Naive thymus-derived CD4-positive, alpha-beta T cell (primary cell): ENCODE data around the gene DCXR. TPM values are rescaled to one million over a fixed set of nuclear protein-coding genes. Genes with fewer than 3 reads are reported as not detected.

Experiments
- ATAC-seq: fragments of 150-1000 bp; cut with Tn5 transposase; 2 replicates; pipeline ENCODE4 v1.10.0; 2021; ENCODE audit warnings: mild to moderate bottlenecking, moderate library complexity
- CTCF ChIA-PET: fragments of 350-600 bp; sonication (Branson Sonifier 250); formaldehyde crosslinking; loops from one replicate; lab custom pipeline; 2021; ENCODE audit warnings: antibody characterized with exemption; lab: Charles Lee
- POLR2A ChIA-PET: fragments of 350-600 bp; sonication (Branson Sonifier 250); formaldehyde crosslinking; loops from one replicate; lab custom pipeline; 2021; ENCODE audit warnings: antibody characterized with exemption, inconsistent platforms; lab: Charles Lee
- DNase-seq, 9 donors: peaks; one replicate each; pipeline versions ENCODE4 v3.0.0 to v3.0.0-alpha.2; 2020 to 2022; ENCODE audit warnings: mixed read lengths in 1 of 9
- H3K27ac ChIP-seq: one replicate; pipeline ENCODE4 v1.7.0; 2013; ENCODE audit warnings: mild to moderate bottlenecking, low read depth, low read length, moderate library complexity
- H3K27me3 ChIP-seq, 2 donors: one replicate each; pipeline ENCODE4 v1.7.0; 2013; ENCODE audit warnings: low read length in 2 of 2, mild to moderate bottlenecking in 2 of 2, moderate library complexity in 2 of 2; ENCODE audit not compliant: control insufficient read depth in 2 of 2, insufficient read depth in 2 of 2
- H3K36me3 ChIP-seq, 3 experiments: 1 replicate in 2 of 3; 2 replicates in 1 of 3; pipeline ENCODE4 v1.7.0; 2013; ENCODE audit warnings: low read length in 3 of 3, mild to moderate bottlenecking in 3 of 3, moderate library complexity in 1 of 3; ENCODE audit not compliant: insufficient read depth in 3 of 3, control insufficient read depth in 2 of 3
- H3K4me1 ChIP-seq, 2 donors: one replicate each; pipeline ENCODE4 v1.7.0; 2013; ENCODE audit warnings: low read length in 2 of 2, mild to moderate bottlenecking in 2 of 2, moderate library complexity in 1 of 2; ENCODE audit not compliant: control insufficient read depth in 2 of 2, insufficient read depth in 2 of 2
- H3K4me3 ChIP-seq: 2 replicates; pipeline ENCODE4 v1.7.0; 2013; ENCODE audit warnings: mild to moderate bottlenecking, low read length
- H3K9me3 ChIP-seq, 3 experiments: 1 replicate in 2 of 3; 2 replicates in 1 of 3; pipeline ENCODE4 v1.7.0; 2013; ENCODE audit warnings: low read length in 3 of 3; ENCODE audit not compliant: control insufficient read depth in 2 of 3
- H3K27ac Mint-ChIP-seq, 9 donors: one replicate each; pipeline ENCODE4 v1.8.0; 2020 to 2022; ENCODE audit warnings: mixed read lengths in 9 of 9, mild to moderate bottlenecking in 8 of 9, moderate library complexity in 5 of 9, inconsistent platforms in 2 of 9
- H3K27me3 Mint-ChIP-seq, 5 donors: one replicate each; pipeline ENCODE4 v1.8.0; 2021 to 2022; ENCODE audit warnings: mixed read lengths in 5 of 5, mild to moderate bottlenecking in 1 of 5
- H3K36me3 Mint-ChIP-seq, 5 donors: one replicate each; pipeline ENCODE4 v1.8.0; 2020 to 2022; ENCODE audit warnings: mixed read lengths in 5 of 5, mild to moderate bottlenecking in 3 of 5, inconsistent platforms in 1 of 5
- H3K4me1 Mint-ChIP-seq, 7 donors: one replicate each; pipeline ENCODE4 v1.8.0; 2020 to 2022; ENCODE audit warnings: mixed read lengths in 7 of 7, mild to moderate bottlenecking in 3 of 7, inconsistent platforms in 1 of 7
- H3K4me3 Mint-ChIP-seq, 10 donors: one replicate each; pipeline ENCODE4 v1.8.0; 2020 to 2022; ENCODE audit warnings: mild to moderate bottlenecking in 10 of 10, mixed read lengths in 10 of 10, moderate library complexity in 6 of 10, inconsistent platforms in 2 of 10
- H3K9me3 Mint-ChIP-seq, 11 donors: one replicate each; pipeline ENCODE4 v1.8.0; 2020 to 2022; ENCODE audit warnings: mixed read lengths in 11 of 11, mild to moderate bottlenecking in 4 of 11, inconsistent platforms in 1 of 11, moderate library complexity in 1 of 11
- intact Hi-C, 2 donors: fragments of 100-400 bp; cut with micrococcal nuclease; formaldehyde crosslinking; loops; one replicate each; pipeline ENCODE4 v1.15.1; 2023
- polyA plus RNA-seq, 2 donors: library from polyadenylated mRNA; unstranded; fragments of 300-500 nt; fragmentation: Illumina TruSeq; gene quantifications; one replicate each; pipeline ENCODE4 v1.2.3, GENCODE V29; 2021
- total RNA-seq, 6 experiments: library from RNA in 5 of 6; stranded (reverse) in 5 of 6; gene quantifications; 1 replicate in 5 of 6; 2 replicates in 1 of 6; pipeline ENCODE4 v1.2.3 and lab custom pipeline; 2021 to 2026

The DCXR gene
- total and polyA plus RNA-seq, 7 experiments from 2014 or later, result 63.0 to 228 (median 98.4) TPM

- Histone ChIP-seq H3K4me1 (peaks cover 16 to 29% of the 10 kb centered on the region in 2 donors), H3K27ac (peak within 1 kb of the TSS; percentile 65), H3K9me3 (no peaks in the 10 kb centered on the region), H3K27me3 (no peaks in the 10 kb centered on the region), H3K4me3 (peak within 1 kb of the TSS; percentile 71), H3K36me3 (peaks cover 0 to 21% (median 0%) of the 10 kb centered on the region in 3 experiments)
- Mint-ChIP-seq H3K27me3 (no peaks in the 10 kb centered on the region), H3K4me3 (peak within 1 kb of the TSS; percentile 80 to 91 (median 84)), H3K36me3 (peaks cover 0 to 2% (median 0%) of the 10 kb centered on the region in 5 donors), H3K27ac (peak within 1 kb of the TSS in 7 of 9 donors; percentile 41 to 88 (median 66)), H3K4me1 (peaks cover 7 to 28% (median 22%) of the 10 kb centered on the region in 7 donors), H3K9me3 (no peaks in the 10 kb centered on the region)
- ChIA-PET POLR2A (interaction anchor here (1.0 to 4.6 kb wide), 7 partner anchors 24 to 178 kb away, joined by 3 to 29 read pairs (median 5); partner anchors contain the start of genes DUS1L and NOTUM), CTCF (interaction anchor here (0.9 to 6.1 kb wide), 5 partner anchors 14 to 70 kb away, joined by 3 to 122 read pairs (median 4); partner anchors contain the start of genes DCXR and NOTUM)
- intact Hi-C loops, result loop anchor here (1.0 to 5.0 kb wide), 16 partner anchors 14 to 730 kb away; partner anchors contain the start of genes ASPSCR1 (in 2 of the 2), DCXR (in 2 of the 2), HEXD (in 2 of the 2) and MCRIP1 (in 2 of the 2)
- ATAC-seq, result peak; percentile 97
- peak; percentile 97 to 100 (median 100) for DNase-seq
These were observed 14.5 kb downstream of the DCXR start, which contains the start of gene LRRC45 for GRCh38 chr17:82022981-82023446. LRRC45 (plus strand) TSS chr17:82023305; CDS start chr17:82023644, 339 bp downstream.

DNA sequence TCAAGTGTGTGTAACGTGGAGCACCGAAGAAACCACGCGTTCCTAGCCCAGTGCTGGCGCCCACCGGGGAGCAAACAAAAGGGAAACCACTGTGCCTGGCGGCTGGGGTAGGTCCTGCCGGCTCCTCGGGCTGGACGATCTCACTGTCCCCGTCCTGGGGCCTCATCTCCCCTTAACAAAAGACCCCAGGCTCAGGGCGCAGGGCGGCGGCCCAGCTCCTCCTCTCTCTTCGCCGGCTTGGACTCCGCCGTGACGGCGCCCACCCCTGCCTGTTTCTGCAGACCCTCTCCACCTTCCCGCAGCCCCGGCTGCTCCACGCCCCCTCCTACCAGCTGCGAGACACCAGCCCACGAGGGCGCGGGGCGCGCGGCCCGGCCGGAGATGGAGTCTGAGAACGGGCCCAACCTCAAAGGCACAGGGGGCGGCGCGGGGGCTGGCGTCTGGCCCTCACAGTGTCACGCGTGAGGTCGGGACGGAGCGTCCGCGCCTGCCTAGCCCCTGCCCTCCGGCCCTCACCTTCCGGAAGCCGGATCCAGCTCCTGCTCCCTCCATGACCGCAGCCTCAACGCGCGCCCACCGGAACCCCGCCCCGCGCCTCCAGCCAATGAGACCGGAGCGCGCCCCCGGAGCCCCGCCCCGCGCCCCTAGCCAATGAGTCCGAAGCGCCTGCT, 15.1 kb downstream of the DCXR start, which contains the start of gene CENPX:
Gene CENPX, minus strand, starts transcription at position 569 of the 671 bp plus-strand sequence. Its CDS starts 17 bp downstream, at position 552.
- ChIA-PET CTCF (interaction anchor here (0.9 to 6.1 kb wide), 5 partner anchors 15 to 69 kb away, joined by 3 to 122 read pairs (median 4); partner anchors contain the start of genes DCXR and NOTUM), POLR2A (interaction anchor here (0.6 to 4.6 kb wide), 12 partner anchors 15 to 207 kb away, joined by 3 to 29 read pairs (median 5); partner anchors contain the start of genes DCXR, DUS1L, NOTUM and SLC16A3)
- Mint-ChIP-seq H3K4me3 (peak within 1 kb of the TSS; percentile 80 to 91 (median 84)), H3K27ac (peak within 1 kb of the TSS in 6 of 9 donors; percentile 64 to 88 (median 76)), H3K27me3 (no peaks in the 10 kb centered on the region), H3K9me3 (no peaks in the 10 kb centered on the region), H3K36me3 (peaks cover 0 to 2% (median 0%) of the 10 kb centered on the region in 5 donors), H3K4me1 (peaks cover 5 to 28% (median 22%) of the 10 kb centered on the region in 7 donors)
- no peak for ATAC-seq
- H3K36me3 ChIP-seq, result peaks cover 0 to 23% (median 0%) of the 10 kb centered on the region in 3 experiments
- intact Hi-C loops, result loop anchor here (1.0 to 5.0 kb wide), 7 partner anchors 54 to 730 kb away; partner anchors contain the start of genes MCRIP1 (in 2 of the 2), ALYREF (in 1 of the 2), ANAPC11 (in 1 of the 2) and HEXD (in 1 of the 2)
- H3K9me3 ChIP-seq, result no peaks in the 10 kb centered on the region
- DNase-seq, result no peak
- H3K4me1 ChIP-seq, result peaks cover 16 to 29% of the 10 kb centered on the region in 2 donors
- H3K4me3 ChIP-seq, result peak within 1 kb of the TSS; percentile 71
- no peaks in the 10 kb centered on the region for H3K27me3 ChIP-seq
- peak within 1 kb of the TSS; percentile 65 for H3K27ac ChIP-seq

DNA sequence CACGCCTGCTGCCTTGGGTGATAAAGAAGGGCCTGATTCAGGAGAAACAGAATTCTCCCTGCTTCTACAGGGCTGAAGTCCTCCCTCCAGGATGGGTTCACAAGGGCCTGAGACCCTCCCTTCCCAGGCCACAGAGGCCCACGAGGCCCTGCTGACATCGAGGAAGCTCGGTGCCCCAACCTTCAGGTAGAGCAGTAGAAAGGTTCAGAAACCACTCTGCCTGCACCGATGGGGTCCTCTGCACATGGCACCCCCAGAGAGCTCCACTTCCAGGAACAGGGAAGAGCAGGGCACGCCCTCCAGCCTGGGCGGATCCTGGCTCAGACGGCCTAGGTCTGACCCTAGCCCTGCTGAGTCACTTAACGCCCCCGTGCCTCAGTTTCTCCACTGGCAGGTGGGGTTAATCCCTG, 15.6 kb downstream of the DCXR start:
- Mint-ChIP-seq H3K27me3 (no peaks in the 10 kb centered on the region), H3K27ac (peak overlapping the region in 4 of 9 donors; percentile 64 to 78 (median 70)), H3K4me3 (peak overlapping the region; percentile 80 to 91 (median 84)), H3K36me3 (peaks cover 0 to 2% (median 0%) of the 10 kb centered on the region in 5 donors), H3K4me1 (peaks cover 0 to 28% (median 22%) of the 10 kb centered on the region in 7 donors), H3K9me3 (no peaks in the 10 kb centered on the region)
- peak overlapping the region; percentile 71 for H3K4me3 ChIP-seq
- no peaks in the 10 kb centered on the region for H3K27me3 ChIP-seq
- POLR2A ChIA-PET, result interaction anchor here (0.9 to 4.6 kb wide), 8 partner anchors 16 to 96 kb away, joined by 3 to 29 read pairs (median 6); partner anchors contain the start of genes DCXR, DUS1L and NOTUM
- CTCF ChIA-PET, result interaction anchor here (1.2 to 6.1 kb wide), 4 partner anchors 43 to 68 kb away, joined by 3 to 122 read pairs (median 10); partner anchors contain the start of gene NOTUM
- no peaks in the 10 kb centered on the region for H3K9me3 ChIP-seq
- ATAC-seq (no peak), DNase-seq (no peak)
- peaks cover 0 to 25% (median 0%) of the 10 kb centered on the region in 3 experiments for H3K36me3 ChIP-seq
- peaks cover 16 to 29% of the 10 kb centered on the region in 2 donors for H3K4me1 ChIP-seq
- intact Hi-C loops, result loop anchor here (1.0 to 5.0 kb wide), 8 partner anchors 53 to 731 kb away; partner anchors contain the start of genes MCRIP1 (in 2 of the 2), ALYREF (in 1 of the 2), ANAPC11 (in 1 of the 2) and HEXD (in 1 of the 2)
- peak overlapping the region; percentile 65 for H3K27ac ChIP-seq

- peak overlapping the region; percentile 71 for H3K4me3 ChIP-seq
- ChIA-PET CTCF (interaction anchor here (1.4 to 6.1 kb wide), 6 partner anchors 38 to 85 kb away, joined by 3 to 122 read pairs (median 8); partner anchors contain the start of gene NOTUM), POLR2A (interaction anchor here (1.7 to 4.6 kb wide), 4 partner anchors 17 to 66 kb away, joined by 6 to 29 read pairs (median 10); partner anchors contain the start of genes DCXR and NOTUM)
- ATAC-seq (no peak), DNase-seq (peak in 7 of 9 donors; percentile 53 to 62 (median 57))
- Mint-ChIP-seq H3K27me3 (no peaks in the 10 kb centered on the region), H3K4me3 (peak overlapping the region; percentile 80 to 91 (median 84)), H3K36me3 (peaks cover 0 to 2% (median 0%) of the 10 kb centered on the region in 5 donors), H3K9me3 (no peaks in the 10 kb centered on the region), H3K27ac (peak overlapping the region in 5 of 9 donors; percentile 64 to 78 (median 72)), H3K4me1 (peaks cover 0 to 28% (median 22%) of the 10 kb centered on the region in 7 donors)
- H3K27ac ChIP-seq, result peak overlapping the region; percentile 65
- no peaks in the 10 kb centered on the region for H3K9me3 ChIP-seq
- H3K36me3 ChIP-seq, result peaks cover 0 to 25% (median 0%) of the 10 kb centered on the region in 3 experiments
- H3K4me1 ChIP-seq, result peaks cover 16 to 29% of the 10 kb centered on the region in 2 donors
- H3K27me3 ChIP-seq, result no peaks in the 10 kb centered on the region
- intact Hi-C loops, result loop anchor here (1.0 to 5.0 kb wide), 5 partner anchors 62 to 396 kb away; partner anchors contain the start of genes MCRIP1 (in 2 of the 2), HEXD (in 1 of the 2), OGFOD3 (in 1 of the 2) and PCYT2 (in 1 of the 2)
These were observed 16.2 kb downstream of the DCXR start for GRCh38 chr17:82021107-82021899.

- no peaks in the 10 kb centered on the region for H3K27me3 Mint-ChIP-seq
- H3K27ac ChIP-seq, result no peak overlapping the region
- intact Hi-C loops, result loop anchor here (1.0 to 5.0 kb wide), 5 partner anchors 61 to 397 kb away; partner anchors contain the start of genes MCRIP1 (in 2 of the 2), HEXD (in 1 of the 2), OGFOD3 (in 1 of the 2) and PCYT2 (in 1 of the 2)
- no peaks in the 10 kb centered on the region for H3K36me3 Mint-ChIP-seq
- no peaks in the 10 kb centered on the region for H3K27me3 ChIP-seq
- H3K4me1 Mint-ChIP-seq, result peaks cover 0 to 28% (median 22%) of the 10 kb centered on the region in 7 donors
- POLR2A ChIA-PET, result interaction anchor here (0.6 to 4.6 kb wide), 5 partner anchors 17 to 313 kb away, joined by 3 to 29 read pairs (median 6); partner anchors contain the start of genes DCXR, NOTUM and SECTM1
- DNase-seq (no peak), ATAC-seq (no peak)
- H3K9me3 Mint-ChIP-seq, result no peaks in the 10 kb centered on the region
- peak overlapping the region in 6 of 10 donors; percentile 7 to 87 (median 84) for H3K4me3 Mint-ChIP-seq
- H3K27ac Mint-ChIP-seq, result no peak overlapping the region
- H3K4me1 ChIP-seq, result peaks cover 16 to 29% of the 10 kb centered on the region in 2 donors
- no peak overlapping the region for H3K4me3 ChIP-seq
- CTCF ChIA-PET, result interaction anchor here (1.2 to 6.1 kb wide), 9 partner anchors 9 to 86 kb away, joined by 3 to 122 read pairs (median 7); partner anchors contain the start of gene NOTUM
- H3K9me3 ChIP-seq, result no peaks in the 10 kb centered on the region
- peaks cover 0 to 25% (median 0%) of the 10 kb centered on the region in 3 experiments for H3K36me3 ChIP-seq
These were observed 16.9 kb downstream of the DCXR start for GRCh38 chr17:82020572-82021106.
